Astrocyte of the hippocampus (primary cell): Measurements from ENCODE around the gene ARSH.
A peak's percentile ranks its signal among the peaks of the same experiment; 100 is the strongest.
"Not testable (repeated sequence)": the region's sequence is repeated elsewhere in the genome, so short reads cannot be mapped to it uniquely, and the experiment has no call there.

Source experiments
- DNase-seq: peaks from one replicate; pipeline ENCODE4 v3.0.0; 2011; ENCODE audit warnings: low read depth, low spot score

ARSH gene

DNA sequence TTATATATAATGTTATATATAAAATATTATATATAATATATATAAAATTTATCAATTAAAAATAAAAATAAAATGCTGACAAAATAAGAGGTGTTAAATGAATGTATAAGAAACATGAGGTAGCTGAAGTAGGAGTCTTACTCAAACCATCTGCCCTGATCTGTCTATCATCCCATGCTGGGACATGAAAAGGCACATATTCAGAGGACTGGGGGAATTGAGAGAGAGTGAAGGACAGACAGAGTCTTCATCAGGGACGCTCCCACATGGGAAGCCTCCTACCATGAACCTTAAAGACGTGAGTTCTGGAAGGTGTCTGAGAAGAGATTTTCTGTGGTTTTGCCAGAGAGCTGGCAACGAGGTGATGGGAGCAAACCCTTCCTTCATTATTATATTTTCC is 30.9 kb downstream of the ARSH start:
- no peak for DNase-seq

DNA sequence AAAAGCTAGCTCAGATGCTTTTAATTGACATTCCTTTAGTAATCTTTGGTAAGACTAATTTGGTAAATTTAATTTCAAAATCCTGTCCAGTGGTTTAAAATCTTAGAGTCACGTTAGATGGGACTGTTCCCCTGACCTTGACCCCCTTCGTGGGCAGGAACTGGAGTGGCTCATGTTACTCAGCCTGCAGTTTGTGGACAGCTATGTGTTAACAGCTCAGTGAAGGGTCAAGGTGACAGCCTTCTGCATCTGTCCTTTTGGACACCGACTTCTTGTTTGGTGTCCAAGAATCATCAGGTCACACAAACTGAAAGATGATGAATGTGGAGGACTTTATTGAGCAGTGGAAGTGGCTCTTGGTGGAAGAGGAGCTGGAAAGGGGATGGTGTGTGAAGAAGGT is 37.9 kb downstream of the ARSH start:
- DNase-seq, result no peak

DNA sequence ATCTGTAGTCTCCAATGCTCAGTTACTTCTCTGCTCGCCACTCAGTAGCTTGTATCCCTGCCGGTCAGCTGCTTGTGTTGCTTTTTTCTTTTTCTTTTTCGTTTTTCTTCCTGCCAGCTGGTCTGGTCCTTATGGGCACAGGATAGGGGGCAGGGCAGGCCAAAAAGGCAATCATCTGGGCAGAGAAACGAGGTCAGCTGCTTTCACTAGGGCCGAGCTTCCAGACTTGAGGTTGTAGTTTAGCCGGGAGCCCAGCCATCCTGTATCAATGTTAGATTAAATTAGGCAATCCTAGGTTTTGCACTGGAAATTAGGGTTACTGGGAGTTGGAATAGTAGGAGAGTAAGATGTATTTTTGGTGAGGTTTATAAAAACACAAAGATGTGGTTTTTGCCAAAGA is 38.3 kb downstream of the ARSH start:
- DNase-seq, result no peak

DNA sequence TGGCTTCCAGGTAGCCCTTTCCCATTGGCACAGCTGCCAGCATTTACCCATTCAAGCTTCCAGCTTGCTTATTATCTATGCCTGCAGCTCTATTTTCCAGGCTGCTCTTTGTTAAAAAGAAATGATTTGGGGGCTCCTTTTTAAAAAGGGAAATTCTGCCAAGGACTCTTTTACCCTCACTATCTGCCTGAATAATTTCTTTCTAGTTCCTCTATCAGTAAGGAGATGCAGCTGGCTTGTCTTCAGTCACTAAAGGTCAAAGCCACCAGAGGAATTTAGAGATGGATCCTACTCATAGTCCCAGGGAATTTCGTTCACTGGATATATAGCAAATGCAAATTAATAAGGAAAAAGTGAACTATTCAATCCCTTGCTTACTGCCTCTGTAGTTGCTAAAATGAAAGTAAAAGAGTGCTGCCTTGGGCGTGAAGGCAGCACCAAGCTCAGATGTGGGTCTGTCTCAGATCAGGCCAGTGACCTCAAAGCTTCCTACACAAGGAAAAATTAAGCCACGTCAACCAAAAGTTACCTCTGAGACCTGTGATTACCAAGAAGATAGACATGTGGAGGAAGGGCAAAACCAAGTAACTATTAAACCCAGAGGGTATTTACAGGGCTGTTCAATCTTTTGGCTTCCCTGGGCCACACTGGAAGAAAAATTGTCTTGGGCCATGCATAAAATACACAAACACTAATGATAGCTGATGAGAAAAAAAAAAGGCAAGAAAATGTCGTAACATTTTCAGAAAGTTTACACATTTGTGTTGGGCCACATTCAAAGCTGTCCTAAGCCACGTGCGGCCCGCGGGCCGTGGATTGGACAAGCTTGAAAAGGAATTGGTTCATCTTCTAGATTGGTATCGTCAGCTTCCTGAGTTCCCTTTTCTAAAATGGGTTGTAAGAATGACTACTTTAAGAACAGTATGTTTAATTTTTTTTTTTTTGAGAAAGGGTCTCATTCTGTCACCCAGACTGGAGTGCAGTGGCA is 40.2 kb downstream of the ARSH start:
- DNase-seq, result no peak

DNA sequence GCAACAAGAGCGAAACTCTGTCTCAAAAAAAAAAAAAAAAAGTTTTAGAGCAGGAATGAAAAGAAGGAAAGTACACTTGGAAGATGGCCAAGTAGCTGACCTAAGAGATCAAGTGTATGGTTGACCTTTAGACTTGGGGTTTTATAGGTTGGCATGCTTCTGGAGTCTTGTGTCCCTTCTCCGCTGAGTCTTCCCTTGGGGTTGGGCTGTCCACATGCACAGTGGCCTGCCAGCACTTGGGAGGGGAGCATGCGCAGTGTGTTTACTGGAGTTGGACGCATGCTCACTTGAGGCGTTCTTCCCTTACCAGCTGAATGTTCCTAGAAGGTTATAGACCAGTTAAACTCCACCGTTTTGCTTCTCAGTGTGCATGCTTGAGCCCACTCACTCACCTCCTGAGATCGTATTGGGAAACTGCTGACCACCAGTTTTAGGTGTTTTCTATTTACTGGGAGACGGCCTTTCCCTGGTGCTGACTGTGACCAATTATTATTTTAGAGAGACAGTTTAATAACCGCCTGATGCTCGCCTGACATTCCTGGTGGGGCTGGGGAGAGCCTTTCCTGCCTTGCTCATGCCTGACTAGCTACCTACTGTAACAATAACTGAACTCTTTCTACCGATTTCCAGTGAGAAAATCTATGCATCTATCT is 44.3 kb downstream of the ARSH start:
- not testable (repeated sequence) for DNase-seq

DNA sequence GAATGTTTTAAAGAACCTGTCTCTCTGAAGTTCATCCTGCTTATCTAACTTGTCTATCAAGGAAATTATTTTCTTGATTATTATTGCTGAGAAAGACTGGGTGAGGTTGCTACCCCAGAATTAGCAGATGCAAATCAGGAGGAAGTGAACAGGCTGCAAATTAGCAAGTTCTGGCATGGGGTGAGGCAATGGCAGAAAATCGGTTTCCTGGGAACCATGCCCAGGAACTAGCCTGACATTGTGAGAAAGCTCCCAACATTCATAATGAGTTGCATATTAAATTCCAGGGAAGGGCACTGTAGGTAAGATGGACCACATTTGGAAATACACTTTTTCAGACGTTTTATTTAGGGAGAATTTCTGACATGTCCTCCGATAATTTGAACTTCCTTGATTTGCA is 46.5 kb downstream of the ARSH start:
- peak; percentile 45 for DNase-seq

DNA sequence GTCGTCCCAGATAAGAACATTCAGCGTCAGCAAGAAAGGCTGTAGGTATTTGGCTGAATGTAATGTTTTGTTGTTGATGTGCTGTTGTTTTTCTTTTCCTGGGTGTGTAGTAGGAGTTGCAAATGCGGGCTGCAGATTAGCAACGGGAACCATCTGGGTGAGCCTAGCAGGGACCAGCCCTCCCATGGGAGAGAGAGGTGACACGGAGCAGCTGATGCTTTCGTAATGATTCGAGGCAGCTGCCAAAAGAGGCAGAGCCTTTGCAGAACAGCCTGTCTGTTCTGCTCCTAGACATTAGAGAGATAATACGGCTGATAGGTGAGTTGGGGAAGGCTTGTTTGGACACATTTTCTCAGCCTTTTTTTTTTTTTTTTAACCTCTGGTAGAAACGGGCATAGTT is 60.2 kb downstream of the ARSH start:
- DNase-seq, result peak; percentile 9

DNA sequence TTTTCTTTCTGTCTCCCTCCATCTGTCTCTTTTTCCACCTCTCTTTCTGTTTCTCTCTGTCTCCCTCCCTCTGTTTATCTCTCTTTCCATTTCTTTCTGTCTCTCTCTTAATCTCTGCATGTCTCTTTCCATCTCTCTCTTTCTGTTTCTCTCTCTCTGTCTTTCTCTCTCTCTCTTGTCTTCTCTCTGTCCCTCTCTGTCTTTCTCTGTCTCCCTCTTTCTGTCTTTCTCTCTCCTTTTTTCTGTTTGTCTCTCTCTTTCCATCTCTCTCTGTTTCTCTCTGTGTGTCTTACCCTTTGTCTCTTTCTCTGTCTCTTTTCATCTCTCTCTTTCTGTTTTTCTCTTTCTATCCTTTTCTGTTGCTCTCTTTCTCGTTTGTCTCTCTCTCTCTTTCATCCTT is 69.6 kb downstream of the ARSH start:
- DNase-seq, result no peak

DNA sequence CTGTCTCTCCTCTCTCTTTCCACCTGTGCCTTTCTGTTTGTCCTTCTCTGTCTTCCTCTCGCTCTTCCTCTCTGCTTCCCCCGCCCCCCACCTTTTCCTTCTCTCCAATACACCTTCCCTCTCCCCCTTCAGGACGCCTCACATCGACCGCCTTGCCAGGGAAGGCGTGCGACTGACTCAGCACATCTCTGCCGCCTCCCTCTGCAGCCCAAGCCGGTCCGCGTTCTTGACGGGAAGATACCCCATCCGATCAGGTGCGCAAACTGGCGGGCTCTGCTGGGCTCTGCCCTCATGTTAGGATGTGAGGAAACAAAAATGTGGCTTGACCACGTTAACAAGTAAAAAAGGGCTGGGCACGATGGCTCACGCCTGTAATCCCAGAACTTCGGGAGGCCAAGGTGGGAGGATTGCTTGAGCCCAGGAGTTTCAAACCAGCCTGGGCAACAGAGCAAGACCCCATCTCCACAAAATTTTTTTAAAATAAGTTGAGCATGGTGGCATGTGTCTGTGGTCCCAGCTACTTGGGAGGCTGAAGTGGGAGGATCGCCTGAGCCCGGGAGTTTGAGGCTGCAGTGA is 70.2 kb downstream of the ARSH start:
- DNase-seq, result no peak
